ENCODE data around the gene ZNF138. TPM values are rescaled to one million over a fixed set of nuclear protein-coding genes. Genes with fewer than 3 reads are reported as not detected.

Gene ZNF138
- total RNA-seq, 1 experiment from 2014 or later = 7.6 TPM

GRCh38 chr7:64881461-64882287 lies 87.4 kb downstream of the ZNF138 start:
- Histone ChIP-seq H3K4me1 (ENCODE audit: control insufficient read depth, insufficient read depth, low read length) (no peaks in the 10 kb centered on the region), H3K4me3 (ENCODE audit: low read depth in 2 of 2, low read length in 2 of 2) (no peak overlapping the region), H3K27ac (ENCODE audit: low read length) (no peak overlapping the region), H3K9me3 (ENCODE audit: control insufficient read depth, insufficient read depth, low read depth, low read length) (no peaks in the 10 kb centered on the region), H3K27me3 (ENCODE audit: control insufficient read depth, insufficient read depth, low read length) (peaks cover 2% of the 10 kb centered on the region; the same call in 1 of the 2 replicates), H3K36me3 (ENCODE audit: control insufficient read depth, insufficient read depth, low read length) (no peaks in the 10 kb centered on the region)
- TF ChIP-seq TCF7L2 (IDR thresholded peaks at IDR 0.05; ENCODE audit: low read depth, low read length) (no peak), POLR2AphosphoS5 (IDR thresholded peaks at IDR 0.05; ENCODE audit: low read depth, low read length) (no peak), SIN3A (IDR thresholded peaks at IDR 0.05; ENCODE audit: borderline replicate concordance, insufficient read depth, low read depth, low read length) (no peak), REST (IDR thresholded peaks at IDR 0.05; ENCODE audit: insufficient read depth in 1 of 2, low read depth in 2 of 2, low read length in 1 of 2) (no peak)
- TF ChIP-seq, protein P1, sequence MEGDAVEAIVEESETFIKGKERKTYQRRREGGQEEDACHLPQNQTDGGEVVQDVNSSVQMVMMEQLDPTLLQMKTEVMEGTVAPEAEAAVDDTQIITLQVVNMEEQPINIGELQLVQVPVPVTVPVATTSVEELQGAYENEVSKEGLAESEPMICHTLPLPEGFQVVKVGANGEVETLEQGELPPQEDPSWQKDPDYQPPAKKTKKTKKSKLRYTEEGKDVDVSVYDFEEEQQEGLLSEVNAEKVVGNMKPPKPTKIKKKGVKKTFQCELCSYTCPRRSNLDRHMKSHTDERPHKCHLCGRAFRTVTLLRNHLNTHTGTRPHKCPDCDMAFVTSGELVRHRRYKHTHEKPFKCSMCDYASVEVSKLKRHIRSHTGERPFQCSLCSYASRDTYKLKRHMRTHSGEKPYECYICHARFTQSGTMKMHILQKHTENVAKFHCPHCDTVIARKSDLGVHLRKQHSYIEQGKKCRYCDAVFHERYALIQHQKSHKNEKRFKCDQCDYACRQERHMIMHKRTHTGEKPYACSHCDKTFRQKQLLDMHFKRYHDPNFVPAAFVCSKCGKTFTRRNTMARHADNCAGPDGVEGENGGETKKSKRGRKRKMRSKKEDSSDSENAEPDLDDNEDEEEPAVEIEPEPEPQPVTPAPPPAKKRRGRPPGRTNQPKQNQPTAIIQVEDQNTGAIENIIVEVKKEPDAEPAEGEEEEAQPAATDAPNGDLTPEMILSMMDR (IDR thresholded peaks at IDR 0.05) = no peak
- in situ Hi-C loops (cut with HindIII; ENCODE audit: low pct_unique_long_range_greater_than_20kb, low sequenced_read_pairs) (no loop called here), intact Hi-C loops (cut with micrococcal nuclease; ENCODE audit: unreplicated experiment) (no loop called here)
- BruUV-seq (replicated peaks) = no TSS peak
- ChIA-PET CTCF (no interaction called here), POLR2A (no interaction called here)
- DNase-seq (ENCODE audit: low read depth, low spot score) (no peak), ATAC-seq (no peak)

GRCh38 chr7:64882341-64883112 lies 88.3 kb downstream of the ZNF138 start:
- ChIA-PET CTCF (no interaction called here), POLR2A (no interaction called here)
- no peak for TF ChIP-seq REST (IDR thresholded peaks at IDR 0.05; ENCODE audit: insufficient read depth in 1 of 2, low read depth in 2 of 2, low read length in 1 of 2)
- BruUV-seq (replicated peaks) = no TSS peak
- in situ Hi-C loops (cut with HindIII; ENCODE audit: low pct_unique_long_range_greater_than_20kb, low sequenced_read_pairs) (no loop called here), intact Hi-C loops (cut with micrococcal nuclease; ENCODE audit: unreplicated experiment) (no loop called here)
- ATAC-seq (no peak), DNase-seq (ENCODE audit: low read depth, low spot score) (no peak)
- Histone ChIP-seq H3K36me3 (ENCODE audit: control insufficient read depth, insufficient read depth, low read length) (no peaks in the 10 kb centered on the region), H3K27ac (ENCODE audit: low read length) (no peak overlapping the region), H3K4me3 (ENCODE audit: low read depth in 2 of 2, low read length in 2 of 2) (no peak overlapping the region), H3K9me3 (ENCODE audit: control insufficient read depth, insufficient read depth, low read depth, low read length) (no peaks in the 10 kb centered on the region), H3K4me1 (ENCODE audit: control insufficient read depth, insufficient read depth, low read length) (no peaks in the 10 kb centered on the region), H3K27me3 (ENCODE audit: control insufficient read depth, insufficient read depth, low read length) (peaks cover 7% of the 10 kb centered on the region; the same call in 1 of the 2 replicates)

Other genes starting within 250 kb of the ZNF138 start
- gene ZNF680, start 231.4 kb upstream of the ZNF138 start, total RNA-seq (2021; ENCODE audit: unreplicated experiment) = 21.3 TPM
- gene ZNF107, start 128.3 kb upstream of the ZNF138 start, total RNA-seq (2021; ENCODE audit: unreplicated experiment) = 11.1 TPM
- 6.4 TPM for gene ZNF273, start 108.8 kb downstream of the ZNF138 start, total RNA-seq (2021; ENCODE audit: unreplicated experiment)
- gene ZNF117, start 196.6 kb downstream of the ZNF138 start, total RNA-seq (2021; ENCODE audit: unreplicated experiment) = 8.0 TPM
- 23.1 TPM for gene ERV3-1, start 212.3 kb downstream of the ZNF138 start, total RNA-seq (2021; ENCODE audit: unreplicated experiment)

Measured in Panc1 (cell line).